H1 (cell line): Measurements from ENCODE around the gene STOML2. TPM values are rescaled to one million over a fixed set of nuclear protein-coding genes. Genes with fewer than 3 reads are reported as not detected.

ENCODE experiments used
- BRCA1 ChIP-seq: IDR thresholded peaks from 2 replicates; pipeline ENCODE4 v1.6.1; 2012; ENCODE audit warnings: low read depth, low read length, improper control_type of control experiment
- CHD2 ChIP-seq: IDR thresholded peaks from 2 replicates; pipeline ENCODE4 v1.6.1; 2012; ENCODE audit warnings: low read length, improper control_type of control experiment
- CREB1 ChIP-seq: IDR thresholded peaks from 2 replicates; pipeline ENCODE4 v1.6.1; 2012; ENCODE audit warnings: inconsistent platforms
- EGR1 ChIP-seq: IDR thresholded peaks from 2 replicates; pipeline ENCODE4 v1.6.1; 2011; ENCODE audit warnings: low read depth, low read length, borderline replicate concordance
- JUND ChIP-seq: IDR thresholded peaks from 2 replicates; pipeline ENCODE4 v1.6.1; 2011; ENCODE audit warnings: mild to moderate bottlenecking, improper control_type of control experiment, low read length
- KDM4A ChIP-seq: IDR thresholded peaks from one replicate; pipeline ENCODE4 v1.7.1; 2012; ENCODE audit warnings: low read depth, mild to moderate bottlenecking, moderate library complexity, low read length, inconsistent platforms; ENCODE audit not compliant: severe bottlenecking
- NANOG ChIP-seq: IDR thresholded peaks from 2 replicates; pipeline ENCODE4 v1.6.1; 2011; ENCODE audit warnings: low read length, low read depth, mild to moderate bottlenecking, inconsistent platforms; ENCODE audit not compliant: insufficient read depth, poor library complexity, severe bottlenecking
- POLR2A ChIP-seq, 2 experiments: IDR thresholded peaks; 1 replicate in 1 of 2; 2 replicates in 1 of 2; pipeline ENCODE4 v1.6.1; 2011; ENCODE audit warnings: low read depth in 2 of 2, low read length in 2 of 2, mild to moderate bottlenecking in 2 of 2; ENCODE audit errors: control extremely low read depth in 1 of 2
- RFX5 ChIP-seq: IDR thresholded peaks from 2 replicates; pipeline ENCODE4 v1.6.1; 2011; ENCODE audit warnings: low read depth, low read length, improper control_type of control experiment, borderline replicate concordance
- SP1 ChIP-seq: IDR thresholded peaks from 2 replicates; pipeline ENCODE4 v1.6.1; 2011; ENCODE audit warnings: low read depth, low read length
- SP2 ChIP-seq: IDR thresholded peaks from 2 replicates; pipeline ENCODE4 v1.6.1; 2012; ENCODE audit warnings: mild to moderate bottlenecking, low read length, inconsistent platforms
- SRF ChIP-seq: IDR thresholded peaks from 2 replicates; pipeline ENCODE4 v1.6.1; 2011; ENCODE audit warnings: mild to moderate bottlenecking, low read depth, low read length, moderate library complexity
- SUZ12 ChIP-seq: fragments of 200-600 bp; sonication (generic); IDR thresholded peaks from 2 replicates; pipeline ENCODE4 v1.6.1; 2012; ENCODE audit warnings: mild to moderate bottlenecking, inconsistent platforms, low read length, moderate library complexity, mixed read lengths
- TAF7 ChIP-seq: optimal IDR thresholded peaks from 2 replicates; pipeline ENCODE3; 2011; ENCODE audit warnings: low read depth, mild to moderate bottlenecking, inconsistent platforms, low read length, moderate library complexity, borderline replicate concordance
- polyA plus RNA-seq, 7 experiments: library from polyadenylated mRNA; depleted of rRNA in 3 of 7; stranded (reverse) in 5 of 7; unstranded in 2 of 7; fragments of >200 nt in 5 of 7; fragments of 200-250 nt in 2 of 7; gene quantifications; 1 replicate in 5 of 7; 2 replicates in 1 of 7; 4 replicates in 1 of 7; pipeline versions ENCODE4 v1.2.1 to v1.2.3, GENCODE V29; 2011 to 2013; ENCODE audit warnings: missing spikeins in 2 of 7, mixed read lengths in 2 of 7
- total RNA-seq: library from RNA; stranded (reverse); fragmentation: NEBNext Ultra II Directional; extraction: Animal tissue kit (Norgen Biotek cat#: 25700); gene quantifications from 2 replicates; pipeline ENCODE4 v1.2.1, GENCODE V29; 2021

Gene STOML2
- total and polyA plus RNA-seq, 2 of the 8 experiments (the other 6 are each of a cell fraction or from before 2014, with no cell fraction given), result 203 to 256 TPM

DNA sequence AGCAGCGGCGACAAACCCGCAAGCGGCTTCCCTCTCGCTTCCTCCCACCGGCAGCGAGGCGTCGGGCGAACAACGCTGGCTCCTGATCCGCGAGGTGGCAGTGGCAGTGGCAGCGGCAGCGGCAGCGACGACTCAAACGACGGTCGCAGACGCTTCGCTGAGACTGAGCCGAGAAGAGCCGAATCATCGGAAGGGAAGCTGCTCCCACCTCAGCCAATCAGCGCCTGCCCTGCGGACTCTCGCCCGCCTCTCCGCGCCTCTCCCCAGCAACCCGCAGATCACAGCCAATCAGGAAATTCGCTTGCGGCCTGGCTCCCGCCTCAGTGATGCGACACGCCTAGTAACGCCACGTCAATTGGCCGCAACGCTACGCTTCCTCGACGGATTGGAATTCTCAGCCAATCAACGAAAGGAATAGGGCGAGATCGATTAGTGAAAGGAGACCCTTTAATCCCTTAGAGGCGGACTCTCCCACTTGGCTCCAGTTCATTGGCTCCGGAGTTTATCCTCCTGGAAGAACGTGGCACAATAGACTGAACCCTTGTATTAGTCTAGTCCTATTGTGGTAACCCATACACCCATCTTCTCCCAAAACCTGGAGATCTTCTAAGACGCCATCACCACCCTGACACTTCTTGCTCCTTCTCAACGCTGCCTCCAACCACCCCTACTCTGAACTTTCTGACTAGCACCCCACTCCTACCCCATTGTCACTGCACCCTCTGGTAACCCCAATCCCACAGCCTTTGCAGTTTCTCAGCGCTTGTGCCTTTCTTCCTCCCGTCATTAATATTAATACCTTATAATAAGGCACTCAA is 30.3 kb downstream of the STOML2 start, which contains the start of gene VCP (continued):
- peak; percentile 50 for TF ChIP-seq NANOG
- no peak for TF ChIP-seq SUZ12
- peak; percentile 99 for TF ChIP-seq SP1
- peak; percentile 42 for TF ChIP-seq KDM4A
- TF ChIP-seq JUND, result no peak
- TF ChIP-seq POLR2A (IDR thresholded peaks at IDR 0.05; ENCODE audit: control extremely low read depth in 1 of 2, low read depth in 2 of 2, low read length in 2 of 2), result peak; percentile 94 to 98
- peak; percentile 96 for TF ChIP-seq CREB1
- TF ChIP-seq SP2, result peak; percentile 76
- peak; percentile 89 for TF ChIP-seq TAF7
- peak; percentile 97 for TF ChIP-seq RFX5
- TF ChIP-seq BRCA1, result no peak
- TF ChIP-seq SRF, result no peak
- TF ChIP-seq CHD2, result peak; percentile 85
- TF ChIP-seq EGR1, result no peak
